ENCODE results near the gene VCX3B.
"Not testable (repeated sequence)": the region's sequence is repeated elsewhere in the genome, so short reads cannot be mapped to it uniquely, and the experiment has no call there.

The VCX3B gene

GRCh38 chrX:8464530-8464929 is at the start of gene VCX3B:
Gene VCX3B, plus strand, starts transcription at chrX:8464830. Its CDS starts 621 bp downstream, at chrX:8465451.
- not testable (repeated sequence) for ATAC-seq, DNase-seq

DNA sequence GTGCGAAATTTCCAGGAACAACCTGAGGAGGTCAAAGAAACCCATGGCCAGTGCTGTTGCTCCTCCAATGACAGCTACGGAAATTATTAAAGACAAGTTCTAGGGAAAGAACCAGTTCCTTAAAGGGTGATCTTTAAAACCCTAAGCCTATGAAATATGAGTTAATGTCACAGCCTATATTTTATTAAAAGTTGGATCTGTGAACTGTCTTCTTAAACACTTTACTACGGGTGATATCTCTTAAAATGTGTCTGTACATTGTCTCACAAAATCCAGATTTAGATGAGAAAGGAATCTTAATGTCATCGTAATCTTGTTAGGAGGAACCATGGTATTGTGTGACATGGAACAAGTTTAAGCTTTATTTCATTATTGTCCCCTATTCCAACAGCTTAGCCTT is 46.3 kb upstream of the VCX3B start:
- no peak for ATAC-seq
- DNase-seq = no peak

- no peak for DNase-seq
- ATAC-seq = no peak
Observed at GRCh38 chrX:8424912-8425311, 39.7 kb upstream of the VCX3B start.

GRCh38 chrX:8429692-8430249 is 34.9 kb upstream of the VCX3B start:
- DNase-seq = no peak
- no peak for ATAC-seq

DNA sequence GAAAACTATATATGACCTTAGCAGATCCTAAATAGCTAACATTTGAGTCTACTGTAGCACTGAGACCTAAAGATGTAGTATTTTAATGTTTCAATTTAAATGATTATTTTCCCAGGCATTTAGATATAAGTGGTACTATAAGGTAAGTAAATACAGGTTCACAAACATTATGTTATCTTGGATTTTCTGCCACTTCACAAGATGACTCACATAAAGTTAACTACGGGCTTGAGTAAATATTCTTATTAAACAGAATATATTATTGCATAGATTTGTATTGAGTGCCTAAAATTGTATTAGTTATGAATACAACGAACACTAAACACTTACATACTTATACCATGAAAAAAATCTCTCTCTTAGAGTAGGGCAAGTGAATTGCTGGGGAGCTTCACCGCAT is 34.2 kb upstream of the VCX3B start:
- no peak for DNase-seq
- no peak for ATAC-seq

- DNase-seq (no peak), ATAC-seq (no peak)
Observed at GRCh38 chrX:8432396-8432795, 32.2 kb upstream of the VCX3B start.

GRCh38 chrX:8433109-8434062 is 31.2 kb upstream of the VCX3B start:
- ATAC-seq = no peak

DNA sequence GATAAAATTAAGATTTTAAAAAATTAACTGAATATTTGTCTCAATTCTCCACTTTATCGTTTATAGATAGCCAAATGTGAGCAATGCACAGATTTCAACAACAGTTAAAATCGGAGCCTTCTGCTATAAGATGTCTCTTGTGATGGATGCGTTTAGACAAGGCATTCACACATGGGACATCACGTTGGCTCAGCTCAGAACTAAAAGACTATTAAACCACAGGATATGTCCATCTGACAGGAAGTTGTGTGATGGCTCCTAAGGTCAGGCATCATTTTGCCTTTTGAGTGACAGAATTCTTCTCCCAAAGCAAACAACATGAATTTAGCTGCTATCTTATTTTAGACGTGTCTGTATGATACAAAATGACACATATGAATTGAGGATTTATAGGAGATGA is 17.3 kb upstream of the VCX3B start:
- DNase-seq = no peak
- no peak for ATAC-seq

More at GRCh38 chrX:8433109-8434062, 31.2 kb upstream of the VCX3B start:
- no peak for DNase-seq

DNA sequence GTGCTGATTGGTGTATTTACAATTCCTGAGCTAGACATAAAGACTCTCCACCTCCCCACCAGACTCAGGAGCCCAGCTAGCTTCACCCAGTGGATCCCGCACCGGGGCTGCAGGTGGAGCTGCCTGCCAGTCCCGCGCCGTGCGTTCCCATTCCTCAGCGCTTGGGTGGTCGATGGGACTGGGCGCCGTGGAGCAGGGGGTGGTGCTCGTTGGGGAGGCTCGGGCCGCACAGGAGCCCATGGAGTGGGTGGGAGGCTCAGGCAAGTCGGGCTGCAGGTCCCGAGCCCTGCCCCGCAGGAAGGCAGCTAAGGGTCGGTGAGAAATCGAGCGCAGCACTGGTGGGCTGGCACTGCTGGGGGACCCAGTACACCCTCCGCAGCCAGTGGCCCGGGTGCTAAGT is 12.3 kb upstream of the VCX3B start:
- not testable (repeated sequence) for DNase-seq, ATAC-seq

DNA sequence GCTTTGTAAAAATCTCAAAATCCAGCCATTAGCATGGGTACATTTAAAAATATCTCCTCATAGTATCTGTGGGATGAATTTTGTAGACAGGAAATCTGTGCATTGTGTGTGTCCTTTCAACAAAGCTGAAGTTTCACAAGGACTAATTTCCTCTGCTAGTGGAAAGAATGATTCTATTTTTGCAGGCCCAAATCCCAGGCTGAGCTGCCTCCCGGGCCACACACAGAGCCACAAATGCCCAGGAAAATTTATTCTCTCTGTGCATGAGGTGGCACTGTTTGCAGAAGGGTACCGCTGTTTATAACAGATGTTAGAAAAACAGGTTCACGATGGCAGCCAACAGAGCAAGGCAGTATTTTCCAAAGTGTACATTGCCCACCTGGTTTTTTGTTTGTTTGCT is 11.0 kb upstream of the VCX3B start:
- no peak for DNase-seq
- ATAC-seq = no peak

DNA sequence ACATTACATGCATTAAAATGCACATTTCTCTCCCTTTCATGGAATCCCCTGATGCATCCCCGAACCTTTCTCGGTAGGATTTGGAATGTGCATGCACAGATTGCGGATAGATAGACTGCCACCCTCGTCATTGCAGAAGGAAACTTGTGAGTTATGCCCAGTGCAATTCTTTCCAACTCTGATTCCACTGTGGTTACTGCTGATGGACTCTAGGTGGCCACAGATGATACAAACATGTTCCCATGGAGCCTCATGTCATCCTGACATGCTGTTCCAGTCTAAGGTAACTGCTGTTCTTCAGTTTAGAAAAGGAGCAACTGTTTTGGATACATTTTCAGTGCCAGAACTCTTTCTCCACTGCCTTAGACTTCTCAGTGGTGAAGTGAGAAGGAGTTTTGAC is 9.1 kb upstream of the VCX3B start:
- ATAC-seq = no peak
- no peak for DNase-seq

- DNase-seq (no peak), ATAC-seq (no peak)
Observed at GRCh38 chrX:8462488-8462887, 2.1 kb upstream of the VCX3B start.

GRCh38 chrX:8484360-8484949 is 19.8 kb downstream of the VCX3B start:
- ATAC-seq = no peak
- no peak for DNase-seq

GRCh38 chrX:8495036-8495435 is 30.4 kb downstream of the VCX3B start:
- not testable (repeated sequence) for ATAC-seq, DNase-seq

DNA sequence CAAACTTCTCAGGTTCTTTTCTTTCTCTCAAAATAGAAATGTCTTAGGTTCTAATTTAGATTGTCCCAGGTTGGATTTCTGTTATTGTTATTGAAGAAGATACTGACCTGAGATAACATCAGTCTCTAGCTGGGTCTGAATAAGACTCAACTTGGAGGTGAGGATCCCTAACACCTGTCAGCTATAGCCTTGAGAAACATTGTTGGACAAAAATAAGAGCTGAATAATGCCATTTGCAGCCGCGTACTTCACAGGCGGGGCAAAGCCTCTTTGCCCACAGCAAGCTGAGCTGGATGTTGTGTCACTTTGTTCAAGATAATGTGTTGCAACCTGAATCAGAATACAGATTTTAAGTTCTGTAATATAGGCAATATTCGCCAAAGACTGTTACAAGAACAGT is 35.6 kb downstream of the VCX3B start:
- DNase-seq (no peak), ATAC-seq (no peak)

GRCh38 chrX:8502101-8502500 is 37.5 kb downstream of the VCX3B start:
- DNase-seq, ATAC-seq: not testable (repeated sequence)

- ATAC-seq (no peak), DNase-seq (no peak)
Observed at GRCh38 chrX:8504451-8504850, 39.8 kb downstream of the VCX3B start.

All from stimulated activated naive CD8-positive, alpha-beta T cell treated with anti-CD3 and anti-CD28 coated beads, Interleukin-15, Interleukin-2, amounts not matched to agents 100 U/mL and 50 U/mL, for 24 hours (primary cell).